Activated CD4-positive, alpha-beta T cell treated with anti-CD3 and anti-CD28 coated beads, Interleukin-2, Interleukin-6, amounts not matched to agents 100 ng/mL and 50 ng/mL, durations not matched to agents 16 hours and 8 hours (primary cell): ENCODE data around the gene CDHR3.
"Not testable (repeated sequence)": the region's sequence is repeated elsewhere in the genome, so short reads cannot be mapped to it uniquely, and the experiment has no call there.

ENCODE experiments used
- DNase-seq: peaks from one replicate; pipeline ENCODE4 v3.0.0-alpha.2; 2020

The CDHR3 gene, protein sequence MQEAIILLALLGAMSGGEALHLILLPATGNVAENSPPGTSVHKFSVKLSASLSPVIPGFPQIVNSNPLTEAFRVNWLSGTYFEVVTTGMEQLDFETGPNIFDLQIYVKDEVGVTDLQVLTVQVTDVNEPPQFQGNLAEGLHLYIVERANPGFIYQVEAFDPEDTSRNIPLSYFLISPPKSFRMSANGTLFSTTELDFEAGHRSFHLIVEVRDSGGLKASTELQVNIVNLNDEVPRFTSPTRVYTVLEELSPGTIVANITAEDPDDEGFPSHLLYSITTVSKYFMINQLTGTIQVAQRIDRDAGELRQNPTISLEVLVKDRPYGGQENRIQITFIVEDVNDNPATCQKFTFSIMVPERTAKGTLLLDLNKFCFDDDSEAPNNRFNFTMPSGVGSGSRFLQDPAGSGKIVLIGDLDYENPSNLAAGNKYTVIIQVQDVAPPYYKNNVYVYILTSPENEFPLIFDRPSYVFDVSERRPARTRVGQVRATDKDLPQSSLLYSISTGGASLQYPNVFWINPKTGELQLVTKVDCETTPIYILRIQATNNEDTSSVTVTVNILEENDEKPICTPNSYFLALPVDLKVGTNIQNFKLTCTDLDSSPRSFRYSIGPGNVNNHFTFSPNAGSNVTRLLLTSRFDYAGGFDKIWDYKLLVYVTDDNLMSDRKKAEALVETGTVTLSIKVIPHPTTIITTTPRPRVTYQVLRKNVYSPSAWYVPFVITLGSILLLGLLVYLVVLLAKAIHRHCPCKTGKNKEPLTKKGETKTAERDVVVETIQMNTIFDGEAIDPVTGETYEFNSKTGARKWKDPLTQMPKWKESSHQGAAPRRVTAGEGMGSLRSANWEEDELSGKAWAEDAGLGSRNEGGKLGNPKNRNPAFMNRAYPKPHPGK

GRCh38 chr7:105963038-105963667 is at the start of gene CDHR3:
Gene CDHR3, plus strand, starts transcription at chr7:105963264. Its CDS starts 55 bp downstream, at chr7:105963319.
- DNase-seq = no peak

DNA sequence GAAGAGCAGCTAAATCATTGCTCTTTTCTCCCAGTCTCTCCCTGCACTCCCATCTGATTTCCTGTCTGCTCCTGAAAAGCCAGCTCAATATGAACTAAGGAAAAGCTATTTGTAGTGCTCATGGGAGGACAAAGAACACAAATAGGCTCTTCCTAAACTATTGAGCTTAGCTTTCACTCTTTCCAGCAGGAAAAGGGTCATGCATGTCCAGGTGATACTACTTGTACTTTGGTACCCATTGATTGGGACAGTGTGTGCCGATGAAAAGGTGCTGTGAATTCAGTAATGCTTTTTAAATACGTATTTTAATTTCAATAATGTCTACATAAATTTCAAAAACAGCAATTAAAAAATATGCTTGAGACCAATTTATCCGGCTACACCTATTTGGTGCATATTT is 49.1 kb upstream of the CDHR3 start:
- DNase-seq = no peak

GRCh38 chr7:105916603-105917002 is 46.5 kb upstream of the CDHR3 start:
- DNase-seq = no peak

- DNase-seq = no peak
Observed at GRCh38 chr7:105917659-105918058, 45.4 kb upstream of the CDHR3 start.

GRCh38 chr7:105920766-105921165 is 42.3 kb upstream of the CDHR3 start:
- DNase-seq = no peak

GRCh38 chr7:105924945-105925344 is 38.1 kb upstream of the CDHR3 start:
- peak; percentile 82 for DNase-seq

- no peak for DNase-seq
Observed at GRCh38 chr7:105926131-105926530, 36.9 kb upstream of the CDHR3 start.

GRCh38 chr7:105931179-105931578 is 31.9 kb upstream of the CDHR3 start:
- no peak for DNase-seq

- DNase-seq = no peak
Observed at GRCh38 chr7:105932835-105933477, 30.1 kb upstream of the CDHR3 start.

- DNase-seq = peak; percentile 20
Observed at GRCh38 chr7:105934572-105935185, 28.4 kb upstream of the CDHR3 start.

- DNase-seq = no peak
Observed at GRCh38 chr7:105935250-105935649, 27.8 kb upstream of the CDHR3 start.

GRCh38 chr7:105937411-105937810 is 25.7 kb upstream of the CDHR3 start:
- no peak for DNase-seq

- no peak for DNase-seq
Observed at GRCh38 chr7:105940109-105940508, 23.0 kb upstream of the CDHR3 start.

DNA sequence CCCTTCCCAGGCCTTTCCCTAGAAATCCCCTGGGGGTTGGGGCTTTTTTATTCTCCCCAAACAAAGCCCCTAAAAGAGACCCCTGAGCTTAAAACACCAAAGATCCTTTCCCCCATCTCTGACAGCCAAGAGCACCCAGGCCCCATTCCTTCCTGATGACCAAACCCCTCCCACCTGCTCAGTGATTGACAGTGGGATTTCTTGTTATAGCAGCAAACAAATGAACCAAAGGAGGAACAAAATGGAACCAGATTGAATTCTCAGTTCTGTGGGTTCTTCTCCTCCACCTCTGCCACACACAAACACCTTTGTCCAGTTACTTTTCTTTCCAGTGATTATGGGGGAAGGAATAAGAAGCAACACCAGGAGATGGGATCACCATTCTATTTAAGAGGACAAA is 21.5 kb upstream of the CDHR3 start:
- DNase-seq = no peak

DNA sequence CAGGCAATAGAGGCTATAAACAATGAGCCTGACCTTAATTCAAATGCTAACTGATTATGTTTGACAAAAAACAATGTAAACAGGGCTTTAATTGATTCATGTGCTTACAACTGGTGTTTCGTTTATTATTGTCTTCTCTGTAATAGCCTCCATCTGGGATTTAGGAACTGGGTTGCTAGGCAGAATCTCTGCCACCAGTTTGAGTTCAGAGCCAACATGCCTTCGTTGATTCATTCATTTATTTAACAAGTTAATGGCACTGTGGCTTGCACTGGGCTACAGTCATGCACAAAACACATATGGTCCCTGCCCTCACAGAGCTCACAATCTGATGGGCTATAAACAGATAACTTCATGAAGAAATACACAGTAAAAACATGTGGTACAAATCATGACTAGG is 19.6 kb upstream of the CDHR3 start:
- DNase-seq = no peak

- no peak for DNase-seq
Observed at GRCh38 chr7:105945848-105946247, 17.2 kb upstream of the CDHR3 start.

- DNase-seq = no peak
Observed at GRCh38 chr7:105951597-105951996, 11.5 kb upstream of the CDHR3 start.

DNA sequence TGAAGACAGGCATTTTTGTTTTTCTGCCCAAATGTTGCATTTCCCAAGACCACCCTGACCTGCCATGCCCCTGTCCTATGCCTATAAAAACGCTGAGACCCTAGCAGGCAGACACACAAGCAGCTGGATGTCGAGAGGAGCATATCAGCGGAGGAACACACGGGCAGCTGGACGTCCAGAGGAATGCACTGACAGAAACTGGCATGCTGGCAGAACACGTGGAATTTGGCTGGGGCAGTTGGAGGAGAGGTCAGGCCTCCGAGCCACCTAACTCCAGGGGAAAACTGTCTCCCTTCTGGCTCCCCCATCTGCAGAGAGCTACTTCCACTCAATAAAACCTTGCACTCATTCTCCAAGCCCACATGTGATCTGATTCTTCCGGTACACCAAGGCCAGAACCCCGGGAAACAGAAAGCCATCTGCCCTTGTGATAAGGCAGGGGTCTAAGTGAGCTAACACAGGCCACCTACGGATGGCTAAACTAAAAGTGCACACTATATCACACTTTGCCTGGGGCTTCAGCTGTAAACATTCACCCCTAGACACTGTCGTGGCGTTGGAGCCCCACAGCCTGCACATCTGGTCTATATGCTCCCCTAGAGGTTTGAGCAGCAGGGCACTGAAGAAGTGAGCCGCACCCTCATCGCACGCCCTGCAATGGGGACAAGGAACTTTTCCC is 10.0 kb upstream of the CDHR3 start:
- DNase-seq = no peak

DNA sequence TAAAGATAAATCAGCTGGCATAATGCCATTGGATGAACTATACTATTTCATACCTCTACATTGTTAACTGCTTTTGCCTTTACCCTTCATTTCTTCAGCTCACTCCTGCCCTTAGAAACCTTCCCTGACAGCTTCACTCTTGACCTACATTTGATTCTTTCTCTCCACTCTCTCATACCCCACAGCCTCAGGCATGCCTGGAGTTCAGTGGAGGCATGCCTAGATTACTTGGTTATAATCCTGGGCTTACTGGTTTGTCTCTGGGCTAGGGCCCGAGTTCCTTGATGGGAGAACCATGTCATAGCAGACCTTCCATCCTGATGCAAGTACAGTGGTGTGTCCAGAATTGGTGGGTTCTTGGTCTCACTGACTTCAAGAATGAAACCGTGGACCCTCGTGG is 8.4 kb upstream of the CDHR3 start:
- DNase-seq = no peak

DNA sequence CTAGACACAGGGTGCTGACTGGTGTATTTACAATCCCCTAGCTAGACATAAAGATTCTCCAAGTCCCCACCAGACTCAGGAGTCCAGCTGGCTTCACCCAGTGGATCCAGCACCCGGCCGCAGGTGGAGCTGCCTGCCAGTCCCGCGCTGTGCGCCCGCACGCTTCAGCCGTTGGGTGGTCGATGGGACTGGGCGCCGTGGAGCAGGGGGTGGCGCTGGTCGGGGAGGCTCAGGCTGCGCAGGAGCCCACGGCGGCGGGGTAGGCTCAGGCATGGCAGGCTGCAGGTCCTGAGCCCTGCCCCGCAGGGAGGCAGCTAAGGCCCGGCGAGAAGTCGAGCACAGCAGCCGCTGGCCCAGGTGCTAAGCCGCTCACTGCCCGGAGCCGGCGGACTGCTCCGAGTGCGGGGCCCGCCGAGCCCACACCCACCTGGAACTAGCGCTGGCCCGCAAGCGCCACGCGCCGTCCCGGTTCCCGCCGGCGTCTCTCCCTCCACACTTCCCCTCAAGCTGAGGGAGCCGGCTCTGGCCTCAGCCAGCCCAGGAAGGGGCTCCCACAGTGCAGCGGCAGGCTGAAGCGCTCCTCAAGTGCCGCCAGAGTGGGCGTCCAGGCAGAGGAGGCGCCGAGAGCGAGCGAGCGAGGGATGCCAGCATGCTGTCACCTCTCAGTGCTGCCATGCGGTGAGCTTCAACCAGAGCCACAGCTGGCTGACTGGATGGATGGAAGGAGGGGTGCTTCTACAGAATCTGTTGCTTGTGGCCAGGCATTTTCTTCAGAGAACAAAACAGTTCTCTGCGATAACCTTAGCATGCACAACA is 7.2 kb upstream of the CDHR3 start:
- not testable (repeated sequence) for DNase-seq

- no peak for DNase-seq
Observed at GRCh38 chr7:105958012-105958411, 5.1 kb upstream of the CDHR3 start.
